Lower leg skin (tissue), 4 donors: Measurements from ENCODE around the gene CHD3. TPM values are rescaled to one million over a fixed set of nuclear protein-coding genes. Genes with fewer than 3 reads are reported as not detected.

Experiments
- DNase-seq, 2 donors: peaks; one replicate each; pipeline ENCODE4 v3.0.0-alpha.2; 2019; ENCODE audit warnings: low spot score in 2 of 2
- H3K4me3 ChIP-seq: fragments of 200-600 bp; sonication (generic); 2 replicates; pipeline ENCODE4 v1.5.1; 2017; ENCODE audit warnings: mild to moderate bottlenecking, low read depth; ENCODE audit not compliant: poor library complexity, severe bottlenecking
- CTCF ChIP-seq, 3 donors: fragments of 450-650 bp; IDR thresholded peaks; one replicate each; pipeline ENCODE4 v1.5.1; 2016; ENCODE audit warnings: antibody characterized with exemption in 3 of 3, mild to moderate bottlenecking in 3 of 3, moderate library complexity in 2 of 3
- POLR2A ChIP-seq, 2 donors: fragments of 450-650 bp; IDR thresholded peaks; one replicate each; pipeline ENCODE4 v1.6.1; 2016 to 2017; ENCODE audit warnings: antibody characterized with exemption in 2 of 2, mild to moderate bottlenecking in 1 of 2, moderate library complexity in 1 of 2
- WGBS, 2 donors: methylation state at CpG; one replicate each; pipeline ENCODE4 v1.1.5; 2018; 5-methylcytosine and 5-hydroxymethylcytosine counted together
- intact Hi-C: fragments of 100-400 bp; cut with DNase I; formaldehyde crosslinking; loops from one replicate; pipeline ENCODE4 v1.15.0; 2023; ENCODE audit warnings: low total_unique reads
- total RNA-seq, 4 donors: library from RNA; depleted of rRNA; stranded (reverse); fragments of >200 nt; gene quantifications; one replicate each; pipeline ENCODE4 v1.1.0, GENCODE V29; 2016

The CHD3 gene
- total RNA-seq, 4 donors from 2014 or later, result 36.8 to 71.1 (median 54.8) TPM

- 0 to 1% methylated on average over 35 to 54 of the region's 55 CpGs for WGBS, 2 donors
- intact Hi-C loops, result no loop called here
- no peak for TF ChIP-seq CTCF (IDR thresholded peaks at IDR 0.05)
- TF ChIP-seq POLR2A (IDR thresholded peaks at IDR 0.05), result peak in 1 of 2 donors; percentile 37
- peak within 1 kb of the TSS; percentile 73 for H3K4me3 ChIP-seq
- DNase-seq, result peak; percentile 100
These were observed 43.3 kb downstream of the CHD3 start, which contains the start of the genes CNTROB and TRAPPC1 for GRCh38 chr17:7931709-7932482. Gene CNTROB, plus strand, starts transcription at chr17:7932206. Its CDS starts 874 bp downstream, at chr17:7933080. Gene TRAPPC1, minus strand, starts transcription at chr17:7931946. Its CDS starts 117 bp downstream, at chr17:7931829.

GRCh38 chr17:7932483-7932891 lies 43.9 kb downstream of the CHD3 start:
- no peak for TF ChIP-seq CTCF (IDR thresholded peaks at IDR 0.05)
- TF ChIP-seq POLR2A (IDR thresholded peaks at IDR 0.05), result no peak
- peak overlapping the region; percentile 73 for H3K4me3 ChIP-seq
- intact Hi-C loops, result no loop called here
- WGBS, 2 donors, result 0 to 1% methylated on average over 17 of the region's 17 CpGs
- DNase-seq, result no peak

GRCh38 chr17:7932949-7933348 lies 44.4 kb downstream of the CHD3 start:
- WGBS, 2 donors, result 1 to 3% methylated on average over 16 of the region's 16 CpGs
- DNase-seq, result no peak
- TF ChIP-seq CTCF (IDR thresholded peaks at IDR 0.05) (no peak), POLR2A (IDR thresholded peaks at IDR 0.05) (no peak)
- peak overlapping the region; percentile 73 for H3K4me3 ChIP-seq
- intact Hi-C loops, result no loop called here

GRCh38 chr17:7935859-7936258 lies 47.3 kb downstream of the CHD3 start:
- intact Hi-C loops, result no loop called here
- DNase-seq, result no peak
- H3K4me3 ChIP-seq, result no peak overlapping the region
- TF ChIP-seq POLR2A (IDR thresholded peaks at IDR 0.05) (no peak), CTCF (IDR thresholded peaks at IDR 0.05) (no peak)

GRCh38 chr17:7940034-7940433 lies 51.4 kb downstream of the CHD3 start:
- TF ChIP-seq CTCF (IDR thresholded peaks at IDR 0.05) (no peak), POLR2A (IDR thresholded peaks at IDR 0.05) (no peak)
- no peak overlapping the region for H3K4me3 ChIP-seq
- no peak for DNase-seq
- intact Hi-C loops, result no loop called here
- 91 to 96% methylated on average over 4 of the region's 4 CpGs for WGBS, 2 donors
